NCI-H526 treated with DMSO at 0.1 percent for 48 hours (cell line): ENCODE data around the gene SMIM10.
"Not testable (repeated sequence)": the region's sequence is repeated elsewhere in the genome, so short reads cannot be mapped to it uniquely, and the experiment has no call there.

Source experiments
- DNase-seq: peaks from one replicate; lab custom pipeline; 2025; lab: John Stamatoyannopoulos, UW

The SMIM10 gene

DNA sequence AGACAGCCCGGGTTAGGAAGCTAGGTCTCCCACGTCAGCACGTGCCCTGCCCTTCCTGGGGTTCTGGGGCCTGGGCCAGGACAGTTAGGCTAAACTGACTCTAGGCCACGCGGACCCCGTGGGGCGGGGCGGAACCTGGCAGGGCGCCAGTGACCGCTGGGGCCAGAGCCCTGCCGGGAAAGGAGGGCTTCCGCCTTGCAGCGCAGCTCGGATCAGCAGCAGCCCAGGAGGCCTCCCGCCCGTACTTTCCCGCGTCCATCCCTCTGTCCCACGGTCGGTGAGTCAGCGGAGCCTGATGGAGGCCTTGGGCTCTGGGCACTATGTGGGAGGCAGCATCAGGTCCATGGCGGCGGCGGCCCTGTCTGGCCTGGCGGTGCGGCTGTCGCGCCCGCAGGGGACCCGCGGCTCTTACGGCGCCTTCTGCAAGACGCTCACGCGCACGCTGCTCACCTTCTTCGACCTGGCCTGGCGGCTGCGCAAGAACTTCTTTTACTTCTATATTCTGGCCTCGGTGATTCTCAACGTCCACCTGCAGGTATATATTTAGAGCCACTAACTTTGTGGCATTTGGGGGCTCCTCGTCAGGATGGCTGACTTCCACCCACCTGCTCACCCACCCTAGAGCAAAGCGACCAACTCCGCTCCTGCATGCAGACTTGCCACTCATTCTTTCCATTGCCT, at the start of gene SMIM10:
SMIM10 (plus strand) TSS at position 191 of the 681 bp plus-strand sequence; CDS start at position 296, 105 bp downstream.
- DNase-seq = no peak

DNA sequence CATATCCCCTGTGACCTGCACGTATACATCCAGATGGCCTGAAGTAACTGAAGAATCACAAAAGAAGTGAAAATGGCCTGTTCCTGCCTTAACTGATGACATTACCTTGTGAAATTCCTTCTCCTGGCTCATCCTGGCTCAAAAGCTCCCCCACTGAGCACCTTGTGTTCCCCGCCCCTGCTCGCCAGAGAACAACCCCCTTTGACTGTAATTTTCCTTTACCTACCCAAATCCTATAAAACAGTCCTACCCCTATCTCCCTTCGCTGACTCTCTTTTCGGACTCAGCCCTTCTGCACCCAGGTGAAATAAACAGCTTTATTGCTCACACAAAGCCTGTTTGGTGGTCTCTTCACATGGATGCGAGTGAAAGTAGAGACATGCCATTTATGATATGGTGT, 44.4 kb upstream of the SMIM10 start:
- not testable (repeated sequence) for DNase-seq

DNA sequence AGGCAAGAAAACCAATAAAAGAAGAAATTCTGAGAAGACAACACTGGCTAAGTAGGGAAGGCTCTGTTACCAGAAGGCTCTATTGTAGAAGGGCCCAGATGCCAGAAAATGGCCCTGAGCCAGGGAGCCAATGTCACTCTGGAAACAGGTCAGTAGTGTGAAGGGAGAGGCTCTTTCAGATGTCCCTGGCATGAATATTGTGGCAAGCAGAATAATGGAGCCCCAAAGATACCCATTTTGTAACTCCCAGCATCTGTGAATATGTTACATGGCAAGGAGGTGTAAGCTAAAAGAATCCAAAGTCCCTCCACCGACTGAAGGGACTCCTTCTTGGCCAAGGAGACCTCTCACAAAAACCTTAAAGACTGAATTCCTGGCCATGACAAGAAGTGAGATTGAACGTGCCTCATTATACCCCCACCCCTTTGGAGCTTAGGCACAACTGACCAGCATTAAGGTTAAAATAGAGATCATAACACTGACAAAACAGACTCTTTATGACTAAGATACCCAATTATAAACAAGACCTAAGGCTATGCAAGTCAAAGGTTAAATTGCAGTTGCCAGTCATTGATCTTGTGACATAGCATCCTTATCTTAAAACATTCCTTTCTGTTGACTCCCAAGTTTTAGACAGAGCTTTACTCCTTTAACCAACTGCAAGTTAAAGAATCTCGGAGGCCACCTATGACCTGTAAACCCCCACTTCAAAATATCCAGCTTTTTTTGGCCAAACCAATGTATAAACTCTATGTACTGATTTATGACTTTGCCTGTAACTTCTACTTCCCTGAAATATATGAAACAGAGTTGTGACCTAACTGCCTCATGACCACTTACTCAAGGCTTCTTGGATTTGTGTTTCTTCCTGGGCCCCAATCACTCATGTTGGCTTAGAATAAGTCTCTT, 42.2 kb upstream of the SMIM10 start:
- DNase-seq = no peak

DNA sequence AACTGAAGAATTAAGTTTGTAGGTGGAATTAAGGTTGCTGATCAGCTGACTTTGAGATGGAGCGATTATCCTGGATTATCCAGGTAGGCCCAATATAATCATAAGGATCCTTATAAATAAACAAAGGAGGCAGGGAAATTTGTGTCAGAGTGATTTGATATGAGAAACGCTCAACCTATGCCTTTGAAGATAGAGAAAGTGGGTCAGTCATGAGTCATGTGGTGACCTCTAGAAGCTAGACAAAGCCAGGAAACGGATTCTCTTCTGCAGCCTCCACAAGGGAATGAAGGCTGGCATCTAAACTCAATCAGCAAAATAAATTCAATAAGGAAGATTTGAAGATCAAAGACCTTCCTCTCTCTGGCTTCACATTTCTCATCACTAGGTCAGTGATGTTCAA, 41.5 kb upstream of the SMIM10 start:
- DNase-seq = no peak

DNA sequence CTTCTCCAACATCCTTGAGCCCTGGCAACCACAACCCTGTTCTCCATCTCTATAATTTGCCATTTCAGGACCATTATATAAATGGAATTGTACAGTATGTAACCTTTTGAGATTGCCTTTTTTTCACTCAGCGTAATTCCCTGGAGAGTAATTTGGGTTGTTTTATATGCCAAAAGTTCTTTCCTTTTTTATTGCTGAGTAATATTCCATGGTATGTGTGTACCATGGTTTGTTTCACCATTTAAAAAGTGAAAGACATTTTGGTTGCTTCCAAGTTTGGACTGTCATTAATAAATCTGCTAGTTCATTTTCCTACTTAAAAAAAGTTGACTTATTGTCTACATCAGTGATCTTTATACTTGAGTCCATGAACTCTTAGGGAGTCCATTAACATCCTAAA, 33.0 kb upstream of the SMIM10 start:
- no peak for DNase-seq

DNA sequence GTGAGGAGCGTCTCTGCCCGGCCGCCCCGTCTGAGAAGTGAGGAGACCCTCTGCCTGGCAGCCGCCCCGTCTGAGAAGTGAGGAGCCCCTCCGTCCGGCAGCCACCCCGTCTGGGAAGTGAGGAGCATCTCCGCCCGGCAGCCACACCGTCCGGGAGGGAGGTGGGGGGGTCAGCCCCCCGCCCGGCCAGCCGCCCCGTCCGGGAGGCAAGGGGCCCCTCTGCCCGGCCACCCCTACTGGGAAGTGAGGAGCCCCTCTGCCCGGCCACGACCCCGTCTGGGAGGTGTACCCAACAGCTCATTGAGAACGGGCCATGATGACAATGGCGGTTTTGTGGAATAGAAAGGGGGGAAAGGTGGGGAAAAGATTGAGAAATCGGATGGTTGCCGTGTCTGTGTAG, 30.4 kb upstream of the SMIM10 start:
- not testable (repeated sequence) for DNase-seq

DNA sequence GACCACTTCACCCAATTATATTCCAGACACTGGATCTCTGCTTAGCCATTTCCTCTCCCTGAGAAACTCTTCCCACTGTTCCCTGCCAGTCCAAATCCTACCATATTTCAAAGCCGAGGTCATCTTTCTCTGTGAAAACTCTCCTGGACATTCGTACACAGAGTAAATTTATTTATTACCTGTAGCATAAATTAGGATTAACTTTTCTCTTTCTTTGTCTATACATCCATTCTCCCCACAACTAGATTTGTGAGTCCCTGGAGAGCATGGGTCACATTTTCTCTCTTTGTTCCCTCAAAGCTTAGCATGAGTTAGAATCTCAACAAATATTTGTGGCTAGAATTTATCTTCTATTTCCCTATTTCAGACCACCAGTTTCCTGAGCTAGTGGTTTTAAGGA, 27.8 kb upstream of the SMIM10 start:
- DNase-seq = no peak

DNA sequence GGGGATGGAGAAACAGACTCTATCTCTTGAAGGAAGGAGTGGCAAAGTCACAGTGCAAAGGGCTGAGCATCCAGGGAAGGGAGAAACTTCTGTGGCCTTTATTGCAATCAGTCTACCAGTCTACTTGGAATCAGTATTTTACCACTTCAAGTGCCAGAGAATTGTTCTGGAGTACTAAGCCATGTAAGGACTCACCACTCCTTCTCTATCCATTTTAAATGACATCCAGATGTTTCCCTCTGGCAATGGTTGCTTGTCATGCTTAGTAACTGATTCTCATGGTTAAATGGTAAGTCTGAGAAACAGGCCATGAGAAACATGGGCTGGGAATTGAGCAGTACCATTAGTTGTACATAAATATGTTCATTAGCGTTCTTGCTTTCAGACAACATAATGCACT, 21.1 kb upstream of the SMIM10 start:
- DNase-seq = no peak

DNA sequence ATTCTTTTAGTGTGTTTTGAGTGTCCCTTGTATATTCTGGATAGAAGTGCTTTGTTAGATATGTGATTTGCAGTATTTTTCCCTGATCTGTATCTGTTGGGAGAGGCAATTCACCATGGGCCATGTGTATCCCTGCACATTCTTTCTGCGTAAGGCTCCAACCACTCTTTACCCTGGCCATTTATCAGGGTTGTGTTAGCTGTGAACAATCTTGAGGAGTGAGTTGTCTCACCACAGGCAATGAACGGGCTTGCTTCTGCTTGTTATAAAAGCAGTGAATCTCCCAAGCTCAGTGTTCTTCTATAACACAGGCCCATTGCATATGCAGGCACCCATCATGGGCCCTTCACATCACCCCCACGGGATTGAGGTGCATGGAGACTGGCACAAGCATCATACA, 18.9 kb upstream of the SMIM10 start:
- no peak for DNase-seq

DNA sequence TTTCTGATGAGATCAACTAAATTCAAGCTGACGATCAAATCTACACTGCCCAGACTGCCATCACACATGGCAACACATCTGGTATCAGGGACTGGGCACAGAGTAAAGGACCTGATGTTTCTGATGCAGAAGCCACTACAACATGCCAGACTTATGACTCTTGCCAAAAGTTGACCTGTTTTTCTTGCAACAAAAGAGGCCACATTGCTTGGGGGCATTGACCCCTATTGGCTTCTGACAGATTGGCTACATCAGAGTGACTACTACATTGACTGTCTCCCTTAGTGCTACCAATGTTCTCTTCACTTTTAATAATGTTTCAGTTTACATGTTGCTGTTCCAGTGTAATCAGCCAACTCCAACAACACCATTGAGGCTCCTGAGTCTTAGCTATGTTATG, 15.3 kb upstream of the SMIM10 start:
- DNase-seq = no peak

DNA sequence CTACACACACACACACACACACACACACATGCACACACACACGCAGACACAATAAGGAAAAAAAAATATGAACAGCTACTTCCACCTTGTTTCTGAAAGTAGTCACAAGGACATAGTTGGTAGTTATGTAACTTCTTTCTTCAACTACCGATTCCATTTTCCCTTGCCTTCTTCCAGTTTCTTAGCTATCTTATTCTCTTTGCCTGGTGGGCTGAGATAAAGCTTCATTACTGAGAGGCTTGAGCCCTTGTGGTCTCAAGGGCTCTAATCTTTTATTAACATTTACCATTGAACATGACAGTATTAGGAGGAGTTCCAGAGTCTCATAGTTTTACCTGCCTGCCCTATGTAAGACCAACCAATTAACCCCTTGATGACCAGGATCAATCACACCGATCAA, 8.9 kb upstream of the SMIM10 start:
- DNase-seq = no peak

DNA sequence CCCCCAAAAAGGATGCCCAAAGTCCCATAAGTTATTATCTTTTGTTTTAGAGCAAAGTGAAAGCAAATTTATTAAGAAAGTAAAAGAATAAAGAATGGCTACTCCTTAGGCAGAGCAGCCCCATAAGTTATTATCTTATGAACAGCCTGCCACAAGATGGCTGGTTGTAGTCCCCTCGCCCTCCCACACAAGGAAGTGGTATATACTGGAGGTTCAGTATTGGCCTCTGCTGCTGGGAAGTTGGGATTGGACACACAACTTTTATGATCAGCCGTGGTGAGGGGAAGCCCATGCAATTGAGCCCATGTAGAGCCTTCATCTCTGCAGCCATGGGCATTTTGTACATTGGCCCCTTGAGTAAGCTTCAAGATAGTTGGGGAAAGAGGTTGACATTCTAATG, 8.0 kb upstream of the SMIM10 start:
- no peak for DNase-seq

DNA sequence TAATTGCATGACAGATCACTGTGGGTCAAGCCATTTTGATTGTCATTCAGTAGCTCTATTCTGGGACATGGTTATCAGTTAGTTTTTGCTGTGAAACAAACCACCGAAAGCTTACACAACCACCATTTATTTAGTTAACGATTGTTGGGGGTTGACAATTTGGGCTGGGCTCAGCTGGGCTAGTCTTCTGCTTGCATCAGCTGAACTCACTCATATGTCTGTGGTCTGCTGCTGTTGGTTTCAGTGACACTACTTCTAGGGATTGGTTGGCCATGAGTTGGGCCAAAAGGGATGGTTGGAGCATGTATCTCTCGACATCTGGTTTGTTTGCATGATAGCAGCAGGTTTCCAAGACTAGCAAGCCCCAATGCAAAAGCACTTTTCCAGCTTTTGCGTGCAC, 5.3 kb upstream of the SMIM10 start:
- no peak for DNase-seq

DNA sequence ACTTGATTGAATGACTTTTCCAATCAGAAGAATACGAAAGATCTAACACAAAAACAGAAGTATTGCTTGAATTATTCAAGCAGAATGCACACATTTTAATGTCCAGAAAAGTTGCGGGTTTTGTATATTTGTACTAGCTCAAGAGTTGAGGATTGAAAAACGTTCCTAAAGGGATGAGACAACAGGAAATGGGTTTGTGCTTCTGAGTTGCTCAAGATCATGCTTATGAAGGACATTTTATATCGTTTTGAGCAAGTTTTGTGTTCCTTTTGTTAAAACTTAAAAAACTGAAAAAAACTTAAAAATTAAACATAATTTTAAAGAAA, 353 bp upstream of the SMIM10 start:
- DNase-seq = no peak

DNA sequence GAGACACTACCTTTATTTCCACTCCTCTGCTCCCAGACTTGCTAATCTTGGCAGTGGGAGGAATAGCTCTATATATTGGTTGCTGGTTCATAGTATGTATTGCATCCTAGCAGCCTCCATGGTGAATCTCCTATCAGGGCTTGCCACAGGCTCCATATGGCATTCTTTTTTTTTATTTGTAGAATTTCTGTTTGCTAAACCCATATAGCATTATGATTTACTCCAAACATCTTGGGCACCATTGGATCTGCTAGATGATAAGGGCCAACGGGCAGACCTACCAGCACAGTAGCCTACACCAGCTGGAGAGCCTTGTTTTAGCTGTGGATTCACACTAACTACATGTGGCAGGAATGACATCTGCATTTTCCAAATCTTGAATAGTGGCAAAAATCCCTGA, 6.9 kb downstream of the SMIM10 start:
- no peak for DNase-seq

DNA sequence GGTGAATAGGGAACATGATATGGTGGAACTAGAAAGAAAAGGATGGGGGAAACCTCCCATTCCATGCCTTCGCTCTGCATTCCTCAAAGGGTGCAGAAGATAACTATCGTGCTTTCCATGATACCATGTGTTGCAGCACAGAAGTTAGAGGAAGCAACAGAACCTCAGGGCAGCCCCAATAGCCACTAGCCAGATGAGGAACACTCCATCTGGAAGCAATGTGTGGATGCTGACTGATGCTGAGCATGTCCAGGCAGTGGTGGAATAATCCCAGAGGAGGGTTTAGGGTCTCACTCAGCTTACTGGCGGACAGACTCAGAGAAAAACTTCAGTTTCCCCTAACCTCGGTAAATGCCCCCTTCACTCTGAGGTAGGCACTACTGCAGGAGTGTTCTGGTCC, 7.5 kb downstream of the SMIM10 start:
- no peak for DNase-seq

DNA sequence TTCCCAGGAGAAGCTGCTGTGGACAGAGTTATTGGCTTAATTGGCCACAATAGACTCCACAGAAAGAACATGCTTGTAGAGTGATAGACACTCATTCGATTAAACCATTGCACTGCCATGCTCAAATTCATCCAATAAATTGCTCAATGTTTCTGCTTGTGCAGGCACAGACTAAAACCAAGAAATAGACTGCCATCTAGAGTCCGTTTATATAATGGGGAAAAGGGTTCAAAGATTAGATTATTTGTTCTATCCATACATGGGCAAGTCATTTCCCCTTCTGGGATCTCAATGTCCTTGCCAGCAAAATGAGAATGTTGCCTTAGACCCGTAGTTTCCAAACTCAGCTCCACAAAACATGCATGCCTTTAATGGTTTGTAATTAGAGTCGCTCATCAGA, 8.7 kb downstream of the SMIM10 start:
- DNase-seq = peak; percentile 16

DNA sequence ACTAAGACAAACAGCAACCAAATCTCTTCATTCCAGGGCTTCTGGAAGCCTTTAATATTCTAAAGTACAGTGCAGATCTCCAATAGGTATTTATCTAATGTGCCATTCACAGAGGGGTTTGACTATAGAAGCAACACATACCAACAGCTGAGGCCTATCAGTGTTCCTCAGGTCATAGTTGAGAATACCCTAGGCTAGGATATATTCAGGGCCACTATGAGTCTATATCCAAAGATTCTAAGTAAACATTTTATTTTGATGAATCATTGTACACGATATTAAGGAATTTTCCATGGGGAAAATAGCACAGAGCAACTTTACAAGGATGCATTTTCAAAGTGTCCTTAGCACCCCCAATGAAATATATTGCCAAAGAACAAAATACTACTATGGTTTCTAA, 9.7 kb downstream of the SMIM10 start:
- DNase-seq = no peak

DNA sequence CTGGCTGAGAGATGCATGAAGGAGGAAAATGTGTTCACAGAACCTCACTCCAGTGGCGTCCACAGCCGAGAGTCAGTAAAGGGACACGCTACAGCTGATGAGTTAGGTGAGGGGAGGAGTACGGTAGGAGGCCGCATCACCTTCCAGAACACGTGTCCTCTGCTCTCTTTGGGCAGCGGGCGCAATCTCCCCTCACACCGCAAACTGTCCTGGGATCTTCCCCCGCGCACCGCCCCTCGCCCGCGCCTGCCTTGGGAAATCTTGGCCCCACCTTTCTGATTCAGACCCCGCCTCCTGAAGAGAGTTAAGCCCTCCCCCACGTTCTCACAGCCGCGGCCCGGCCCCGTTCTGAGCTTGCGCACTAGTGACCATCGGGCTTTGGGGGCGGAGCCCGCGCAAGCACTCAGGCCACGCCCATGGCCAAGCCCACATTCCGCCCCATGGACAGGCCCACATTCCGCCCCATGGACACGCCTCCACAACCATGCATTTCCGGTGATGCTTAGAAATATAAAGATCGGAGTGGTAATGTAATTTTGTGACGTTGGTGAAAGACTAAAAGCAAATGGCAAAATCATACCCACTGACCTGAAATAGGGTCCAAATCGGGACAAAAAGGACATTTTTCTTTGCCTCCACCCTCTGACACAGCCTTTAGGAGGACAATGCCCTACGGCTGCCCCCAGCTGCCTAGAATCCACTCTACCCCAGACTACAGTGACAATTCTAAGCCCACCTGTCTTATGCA, 13.3 kb downstream of the SMIM10 start:
- peak; percentile 79 for DNase-seq

DNA sequence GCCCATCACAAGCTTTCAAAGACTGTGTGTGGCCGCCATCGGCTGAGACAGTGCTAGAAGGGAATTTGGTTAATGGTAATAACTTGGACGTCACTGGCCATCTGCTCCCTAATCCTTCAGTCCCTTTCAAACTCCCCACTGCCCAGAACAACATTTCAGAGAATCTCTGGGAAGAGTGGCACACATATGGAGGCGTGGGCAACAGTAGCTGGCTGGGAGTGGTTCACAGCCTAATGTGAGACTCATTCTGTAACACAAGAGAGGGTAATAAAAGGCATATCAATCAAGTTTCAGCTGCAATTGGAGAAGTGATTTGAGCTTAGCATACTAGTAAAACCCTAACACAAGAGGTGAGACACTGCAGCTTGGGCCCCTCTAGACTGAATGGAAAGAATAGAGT, 15.4 kb downstream of the SMIM10 start:
- no peak for DNase-seq

DNA sequence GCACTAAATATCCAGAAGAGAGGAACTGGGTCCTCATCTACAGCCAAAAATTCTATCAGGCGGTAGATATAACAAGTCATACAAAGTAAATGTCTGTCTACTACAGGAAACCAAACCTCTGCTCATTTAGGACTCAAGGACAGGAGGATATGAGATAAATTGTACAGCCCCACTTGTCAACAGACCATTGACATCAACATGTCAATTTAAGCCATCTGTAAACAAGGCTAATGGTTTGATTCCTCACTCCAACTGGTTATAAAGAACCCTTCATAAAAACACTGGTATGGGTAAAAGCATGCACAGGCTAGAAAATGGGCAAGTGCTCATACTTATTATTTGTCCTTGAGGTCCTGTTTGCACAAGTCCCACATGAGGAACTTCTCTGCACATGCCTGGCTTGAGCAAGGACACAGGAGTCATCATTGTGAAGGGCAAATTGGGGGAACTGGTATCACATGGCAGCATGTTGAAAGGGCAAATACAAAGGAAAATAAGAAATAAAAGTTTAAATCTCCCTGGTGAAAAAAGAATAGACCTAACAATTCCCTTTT, 18.3 kb downstream of the SMIM10 start:
- DNase-seq = no peak

DNA sequence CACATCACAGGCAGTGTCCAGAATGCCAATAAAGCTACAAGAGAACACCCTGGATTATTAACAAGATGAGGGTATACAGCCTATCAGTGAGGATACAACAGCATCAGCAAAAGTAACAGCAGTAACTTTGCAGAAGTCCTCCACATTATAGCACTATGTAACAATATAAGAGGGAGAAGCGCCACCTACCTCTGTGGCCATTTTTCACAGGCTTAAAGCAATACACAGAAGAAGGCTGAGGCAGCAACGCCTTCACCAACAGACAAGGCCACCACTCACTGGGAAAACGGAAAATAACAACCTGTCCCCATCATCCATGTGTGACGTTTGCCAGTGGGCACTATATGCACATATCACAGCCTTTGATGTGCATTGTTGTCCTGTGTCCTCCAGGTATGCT, 19.0 kb downstream of the SMIM10 start:
- no peak for DNase-seq

DNA sequence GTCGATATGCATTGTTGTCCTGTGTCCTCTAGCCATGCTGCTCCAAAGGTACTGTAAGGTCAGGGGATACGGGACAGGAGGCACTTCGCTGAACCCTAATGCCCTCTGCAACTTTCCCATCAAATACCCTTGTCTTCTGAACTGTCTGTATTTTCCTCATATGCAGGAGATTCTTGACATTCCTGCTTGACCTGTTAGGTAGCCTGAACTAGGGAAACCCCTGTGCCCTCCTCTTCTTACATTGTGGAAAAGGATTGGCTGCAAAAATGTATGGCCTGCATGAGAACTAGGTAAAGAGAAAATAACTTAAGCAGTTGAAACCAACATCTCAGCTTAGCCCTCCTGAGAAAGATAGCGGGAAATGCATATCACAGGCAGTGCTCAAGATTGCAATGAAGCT, 20.1 kb downstream of the SMIM10 start:
- no peak for DNase-seq
